ENCODE data around the gene ABCA7.

- TF ChIP-seq EZH2 (IDR thresholded peaks at IDR 0.05) (no peak), CTCF (IDR thresholded peaks at IDR 0.05 in 2 of 3, conservative IDR thresholded peaks at IDR 0.05 in 1 of 3; ENCODE audit: borderline replicate concordance in 1 of 3, insufficient read depth in 1 of 3, low read depth in 2 of 3, low read length in 2 of 3) (no peak), POLR2A (IDR thresholded peaks at IDR 0.05; ENCODE audit: borderline replicate concordance, extremely low read depth, insufficient read depth, insufficient read length) (no peak), SP1 (IDR thresholded peaks at IDR 0.05; ENCODE audit: low read depth) (no peak), ELF1 (IDR thresholded peaks at IDR 0.05; ENCODE audit: borderline replicate concordance, low read depth) (no peak), CEBPB (IDR thresholded peaks at IDR 0.05; ENCODE audit: low read depth) (no peak), POLR2AphosphoS5 (IDR thresholded peaks at IDR 0.05; ENCODE audit: low read depth, low read length) (no peak), SIN3A (IDR thresholded peaks at IDR 0.05; ENCODE audit: low read depth) (no peak), EZH2phosphoT487 (IDR thresholded peaks at IDR 0.05; ENCODE audit: borderline replicate concordance) (no peak), ZNF274 (IDR thresholded peaks at IDR 0.05; ENCODE audit: low read depth, low read length) (no peak), FOSL1 (IDR thresholded peaks at IDR 0.05; ENCODE audit: low read depth) (no peak)
Measured at GRCh38 chr19:1058112-1058511, 18.2 kb downstream of the ABCA7 start.

All from HCT116 (cell line).